Keratinocyte (primary cell): Measurements from ENCODE around the gene STK33. TPM values are rescaled to one million over a fixed set of nuclear protein-coding genes. Genes with fewer than 3 reads are reported as not detected.

Source experiments
- DNase-seq: peaks from one replicate; pipeline ENCODE4 v3.0.0-alpha.2; 2011; ENCODE audit warnings: low read depth, missing footprints, low spot score
- FAIRE-seq: peaks from 2 replicates; lab custom pipeline; 2011; peaks lifted over from hg19 to GRCh38; lab: Jason Lieb, UNC
- H2AFZ ChIP-seq: 2 replicates; pipeline ENCODE4 v1.6.0; 2012; ENCODE audit warnings: low read length, control low read depth, inconsistent platforms; ENCODE audit not compliant: control insufficient read depth
- H3K27ac ChIP-seq: 2 replicates; pipeline ENCODE4 v1.5.1; 2011; ENCODE audit warnings: low read length; ENCODE audit not compliant: control insufficient read depth, insufficient read depth
- H3K27me3 ChIP-seq: 3 replicates; pipeline ENCODE4 v1.6.0; 2011; ENCODE audit warnings: low read length; ENCODE audit not compliant: control insufficient read depth, insufficient read depth; ENCODE audit errors: extremely low read depth
- H3K36me3 ChIP-seq, 2 experiments: 2 replicates in 1 of 2; 3 replicates in 1 of 2; pipeline ENCODE4 v1.5.1; 2011; ENCODE audit warnings: low read length in 2 of 2, mild to moderate bottlenecking in 1 of 2; ENCODE audit not compliant: control insufficient read depth in 2 of 2, insufficient read depth in 2 of 2; ENCODE audit errors: extremely low read depth in 1 of 2
- H3K4me1 ChIP-seq: 3 replicates; pipeline ENCODE4 v1.5.1; 2011; ENCODE audit warnings: low read length; ENCODE audit not compliant: control insufficient read depth, insufficient read depth; ENCODE audit errors: extremely low read depth
- H3K4me2 ChIP-seq: 3 replicates; pipeline ENCODE4 v1.6.0; 2011; ENCODE audit warnings: low read depth, low read length; ENCODE audit not compliant: control insufficient read depth, insufficient read depth; ENCODE audit errors: extremely low read depth
- H3K4me3 ChIP-seq, 3 experiments: fragments of 200-600 bp in 1 of 3; sonication (generic) in 1 of 3; 2 replicates in 2 of 3; 3 replicates in 1 of 3; pipeline ENCODE4 v1.5.1; 2011 to 2016; ENCODE audit warnings: low read length in 3 of 3, mild to moderate bottlenecking in 3 of 3, control low read depth in 2 of 3, inconsistent platforms in 1 of 3, low read depth in 1 of 3, mixed read lengths in 1 of 3, mixed run types in 1 of 3, moderate library complexity in 1 of 3; ENCODE audit not compliant: control insufficient read depth in 2 of 3, insufficient read depth in 2 of 3; ENCODE audit errors: extremely low read depth in 1 of 3
- H3K79me2 ChIP-seq: 2 replicates; pipeline ENCODE4 v1.6.0; 2012; ENCODE audit warnings: low read length; ENCODE audit not compliant: control insufficient read depth, insufficient read depth
- H3K9ac ChIP-seq: 3 replicates; pipeline ENCODE4 v1.6.0; 2011; ENCODE audit warnings: low read length; ENCODE audit not compliant: control insufficient read depth, insufficient read depth; ENCODE audit errors: extremely low read depth
- H3K9me1 ChIP-seq: 3 replicates; pipeline ENCODE4 v1.6.0; 2011; ENCODE audit warnings: low read length; ENCODE audit not compliant: control insufficient read depth, insufficient read depth; ENCODE audit errors: extremely low read depth
- H3K9me3 ChIP-seq: 2 replicates; pipeline ENCODE4 v1.5.1; 2012; ENCODE audit warnings: low read depth, low read length; ENCODE audit not compliant: control insufficient read depth
- H4K20me1 ChIP-seq: 3 replicates; pipeline ENCODE4 v1.6.0; 2011; ENCODE audit warnings: low read length; ENCODE audit not compliant: control insufficient read depth, insufficient read depth; ENCODE audit errors: extremely low read depth
- EZH2 ChIP-seq: IDR thresholded peaks from one replicate; pipeline ENCODE4 v1.6.1; 2012; ENCODE audit warnings: inconsistent platforms, mild to moderate bottlenecking, low read length, moderate library complexity
- dilution Hi-C: fragments of 300-500 bp; cut with MboI; formaldehyde crosslinking; loops from one replicate; pipeline ENCODE4 v1.7.0; 2020; ENCODE audit warnings: low sequenced_read_pairs; ENCODE audit not compliant: extremely low pct_ligation_motif_present
- polyA plus RNA-seq, 5 experiments: library from polyadenylated mRNA; depleted of rRNA in 3 of 5; stranded (reverse) in 3 of 5; stranded (forward) in 1 of 5; unstranded in 1 of 5; fragments of >200 nt; gene quantifications; 1 replicate in 1 of 5; 2 replicates in 3 of 5; 3 replicates in 1 of 5; pipeline versions ENCODE4 v1.2.1 to v1.2.3, GENCODE V29; 2011 to 2012; ENCODE audit warnings: missing spikeins in 2 of 5, low read depth in 1 of 5, low replicate concordance in 1 of 5
- TF ChIP-seq, protein P1 (sequence below), 3 experiments: IDR thresholded peaks in 1 of 3; conservative IDR thresholded peaks in 1 of 3; optimal IDR thresholded peaks in 1 of 3; 2 replicates in 2 of 3; 3 replicates in 1 of 3; pipeline versions ENCODE3 to v1.5.1; 2011; ENCODE audit warnings: low read length in 3 of 3, mild to moderate bottlenecking in 3 of 3, moderate library complexity in 2 of 3, control low read depth in 1 of 3, inconsistent platforms in 1 of 3; ENCODE audit not compliant: insufficient read depth in 2 of 3; ENCODE audit errors: extremely low read depth in 1 of 3

STK33 gene
- polyA plus RNA-seq, 1 donor (not counting 4 experiments of a cell fraction or from before 2014, with no cell fraction given), result 0.05 TPM

DNA sequence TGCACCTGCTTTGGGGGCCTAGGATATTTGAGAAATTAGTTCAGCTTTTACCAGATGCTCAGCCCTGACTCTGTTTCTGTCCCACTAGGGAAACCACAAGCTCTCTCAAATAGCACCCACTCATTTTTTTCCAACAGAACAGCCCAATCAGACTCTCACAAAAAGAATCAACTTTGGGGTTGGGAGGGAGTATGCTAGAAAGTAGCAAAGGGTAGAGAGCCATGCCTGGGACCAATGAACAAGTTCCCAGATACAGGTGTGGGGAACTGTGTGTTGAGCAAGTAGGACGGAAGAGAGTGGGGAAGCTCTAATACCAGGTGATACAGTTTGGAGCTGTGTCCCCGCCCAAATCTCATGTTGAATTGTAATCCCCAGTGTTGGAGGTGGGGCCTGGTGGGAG, 47.3 kb upstream of the STK33 start:
- H3K9me3 ChIP-seq, result no peaks in the 10 kb centered on the region
- H3K9me1 ChIP-seq, result no peaks in the 10 kb centered on the region
- peaks cover 19 to 31% of the 10 kb centered on the region in 2 experiments for H3K36me3 ChIP-seq
- no peaks in the 10 kb centered on the region for H3K79me2 ChIP-seq
- no peak overlapping the region for H3K9ac ChIP-seq
- no peak for DNase-seq
- FAIRE-seq, result no peak
- H3K27me3 ChIP-seq, result no peaks in the 10 kb centered on the region
- H4K20me1 ChIP-seq, result no peaks in the 10 kb centered on the region
- dilution Hi-C loops, result no loop called here
- H3K4me1 ChIP-seq, result no peaks in the 10 kb centered on the region
- no peak overlapping the region for H3K4me2 ChIP-seq
- H2AFZ ChIP-seq, result no peak overlapping the region
- no peak overlapping the region for H3K27ac ChIP-seq
- TF ChIP-seq, protein P1, sequence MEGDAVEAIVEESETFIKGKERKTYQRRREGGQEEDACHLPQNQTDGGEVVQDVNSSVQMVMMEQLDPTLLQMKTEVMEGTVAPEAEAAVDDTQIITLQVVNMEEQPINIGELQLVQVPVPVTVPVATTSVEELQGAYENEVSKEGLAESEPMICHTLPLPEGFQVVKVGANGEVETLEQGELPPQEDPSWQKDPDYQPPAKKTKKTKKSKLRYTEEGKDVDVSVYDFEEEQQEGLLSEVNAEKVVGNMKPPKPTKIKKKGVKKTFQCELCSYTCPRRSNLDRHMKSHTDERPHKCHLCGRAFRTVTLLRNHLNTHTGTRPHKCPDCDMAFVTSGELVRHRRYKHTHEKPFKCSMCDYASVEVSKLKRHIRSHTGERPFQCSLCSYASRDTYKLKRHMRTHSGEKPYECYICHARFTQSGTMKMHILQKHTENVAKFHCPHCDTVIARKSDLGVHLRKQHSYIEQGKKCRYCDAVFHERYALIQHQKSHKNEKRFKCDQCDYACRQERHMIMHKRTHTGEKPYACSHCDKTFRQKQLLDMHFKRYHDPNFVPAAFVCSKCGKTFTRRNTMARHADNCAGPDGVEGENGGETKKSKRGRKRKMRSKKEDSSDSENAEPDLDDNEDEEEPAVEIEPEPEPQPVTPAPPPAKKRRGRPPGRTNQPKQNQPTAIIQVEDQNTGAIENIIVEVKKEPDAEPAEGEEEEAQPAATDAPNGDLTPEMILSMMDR (optimal IDR thresholded peaks at IDR 0.05 in 1 of 3, IDR thresholded peaks at IDR 0.05 in 1 of 3, conservative IDR thresholded peaks at IDR 0.05 in 1 of 3; ENCODE audit: extremely low read depth in 1 of 3, insufficient read depth in 2 of 3, low read length in 3 of 3), result no peak
- no peak for TF ChIP-seq EZH2
- no peak overlapping the region for H3K4me3 ChIP-seq

- Histone ChIP-seq H3K27me3 (no peaks in the 10 kb centered on the region), H3K4me3 (no peak overlapping the region), H4K20me1 (no peaks in the 10 kb centered on the region), H3K9me1 (no peaks in the 10 kb centered on the region), H3K9me3 (no peaks in the 10 kb centered on the region), H3K4me2 (no peak overlapping the region), H3K4me1 (no peaks in the 10 kb centered on the region), H2AFZ (no peak overlapping the region), H3K27ac (no peak overlapping the region), H3K36me3 (peaks cover 14 to 30% of the 10 kb centered on the region in 2 experiments), H3K9ac (no peak overlapping the region), H3K79me2 (no peaks in the 10 kb centered on the region)
- FAIRE-seq (no peak), DNase-seq (no peak)
- dilution Hi-C loops, result no loop called here
- no peak for TF ChIP-seq EZH2
- TF ChIP-seq, protein P1 (optimal IDR thresholded peaks at IDR 0.05 in 1 of 3, IDR thresholded peaks at IDR 0.05 in 1 of 3, conservative IDR thresholded peaks at IDR 0.05 in 1 of 3; ENCODE audit: extremely low read depth in 1 of 3, insufficient read depth in 2 of 3, low read length in 3 of 3), result no peak
Observed at GRCh38 chr11:8640267-8640906, 46.4 kb upstream of the STK33 start.
